DOHH2 (cell line): ENCODE results near the gene PIGT.

ENCODE experiments used
- EZH2phosphoT487 ChIP-seq: fragments of 200-600 bp; sonication (generic); IDR thresholded peaks from 2 replicates; pipeline ENCODE4 v1.6.1; 2017; ENCODE audit warnings: borderline replicate concordance, mild to moderate bottlenecking, antibody characterized with exemption, low read length, moderate library complexity, mixed read lengths
- TF ChIP-seq, protein P1 (sequence below): fragments of 200-600 bp; sonication (generic); IDR thresholded peaks from one replicate; pipeline ENCODE4 v1.5.1; 2014; ENCODE audit warnings: antibody characterized with exemption, mild to moderate bottlenecking, low read depth, low read length; ENCODE audit not compliant: poor library complexity, severe bottlenecking

GRCh38 chr20:45400346-45401031, 15.5 kb upstream of the PIGT start:
- TF ChIP-seq EZH2phosphoT487: no peak
- TF ChIP-seq, protein P1, sequence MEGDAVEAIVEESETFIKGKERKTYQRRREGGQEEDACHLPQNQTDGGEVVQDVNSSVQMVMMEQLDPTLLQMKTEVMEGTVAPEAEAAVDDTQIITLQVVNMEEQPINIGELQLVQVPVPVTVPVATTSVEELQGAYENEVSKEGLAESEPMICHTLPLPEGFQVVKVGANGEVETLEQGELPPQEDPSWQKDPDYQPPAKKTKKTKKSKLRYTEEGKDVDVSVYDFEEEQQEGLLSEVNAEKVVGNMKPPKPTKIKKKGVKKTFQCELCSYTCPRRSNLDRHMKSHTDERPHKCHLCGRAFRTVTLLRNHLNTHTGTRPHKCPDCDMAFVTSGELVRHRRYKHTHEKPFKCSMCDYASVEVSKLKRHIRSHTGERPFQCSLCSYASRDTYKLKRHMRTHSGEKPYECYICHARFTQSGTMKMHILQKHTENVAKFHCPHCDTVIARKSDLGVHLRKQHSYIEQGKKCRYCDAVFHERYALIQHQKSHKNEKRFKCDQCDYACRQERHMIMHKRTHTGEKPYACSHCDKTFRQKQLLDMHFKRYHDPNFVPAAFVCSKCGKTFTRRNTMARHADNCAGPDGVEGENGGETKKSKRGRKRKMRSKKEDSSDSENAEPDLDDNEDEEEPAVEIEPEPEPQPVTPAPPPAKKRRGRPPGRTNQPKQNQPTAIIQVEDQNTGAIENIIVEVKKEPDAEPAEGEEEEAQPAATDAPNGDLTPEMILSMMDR: no peak
